Fibroblast of lung (primary cell): Measurements from ENCODE around the gene PCDHA1. TPM values are rescaled to one million over a fixed set of nuclear protein-coding genes. Genes with fewer than 3 reads are reported as not detected.

Experiments used
- DNase-seq, 2 donors: peaks; one replicate each; pipeline versions ENCODE4 v3.0.0 to v3.0.0-alpha.2; 2010; ENCODE audit warnings: low read depth in 2 of 2
- H2AFZ ChIP-seq: 2 replicates; pipeline ENCODE4 v1.5.1; 2012; ENCODE audit warnings: low read length, control low read depth, inconsistent platforms
- H3K27ac ChIP-seq: 2 replicates; pipeline ENCODE4 v1.5.1; 2011; ENCODE audit warnings: low read length, control low read depth; ENCODE audit not compliant: insufficient read depth
- H3K27me3 ChIP-seq: 2 replicates; pipeline ENCODE4 v1.5.1; 2011; ENCODE audit warnings: mild to moderate bottlenecking, low read length; ENCODE audit not compliant: control insufficient read depth, insufficient read depth
- H3K36me3 ChIP-seq: 2 replicates; pipeline ENCODE4 v1.5.1; 2011; ENCODE audit warnings: low read length; ENCODE audit not compliant: control insufficient read depth, insufficient read depth
- H3K4me1 ChIP-seq: 2 replicates; pipeline ENCODE4 v1.5.1; 2011; ENCODE audit warnings: low read length; ENCODE audit not compliant: control insufficient read depth, insufficient read depth; ENCODE audit errors: extremely low read depth
- H3K4me2 ChIP-seq: 2 replicates; pipeline ENCODE4 v1.5.1; 2011; ENCODE audit warnings: low read length, control low read depth; ENCODE audit not compliant: insufficient read depth; ENCODE audit errors: extremely low read depth
- H3K4me3 ChIP-seq, 4 experiments: fragments of 200-600 bp in 1 of 4; sonication (generic) in 1 of 4; replicated peaks in 1 of 4; 2 replicates each; pipeline ENCODE4 v1.5.1; 2011 to 2016; ENCODE audit warnings: low read length in 4 of 4, low read depth in 3 of 4, mild to moderate bottlenecking in 3 of 4, control low read depth in 2 of 4, inconsistent platforms in 1 of 4, mixed read lengths in 1 of 4; ENCODE audit not compliant: insufficient read depth in 1 of 4; ENCODE audit errors: control extremely low read depth in 1 of 4
- H3K79me2 ChIP-seq: 2 replicates; pipeline ENCODE4 v1.5.1; 2012; ENCODE audit warnings: mild to moderate bottlenecking, low read length, inconsistent platforms; ENCODE audit not compliant: control insufficient read depth, insufficient read depth
- H3K9ac ChIP-seq: 2 replicates; pipeline ENCODE4 v1.5.1; 2011; ENCODE audit warnings: mild to moderate bottlenecking, low read length, control low read depth; ENCODE audit not compliant: insufficient read depth
- H3K9me3 ChIP-seq: 2 replicates; pipeline ENCODE4 v1.5.1; 2012; ENCODE audit warnings: low read depth, low read length; ENCODE audit not compliant: control insufficient read depth, insufficient read depth
- H4K20me1 ChIP-seq: 2 replicates; pipeline ENCODE4 v1.5.1; 2011; ENCODE audit warnings: low read length; ENCODE audit not compliant: control insufficient read depth, insufficient read depth; ENCODE audit errors: extremely low read depth
- CTCF ChIP-seq, 2 donors: IDR thresholded peaks in 1 of 2; conservative IDR thresholded peaks in 1 of 2; 1 replicate in 1 of 2; 2 replicates in 1 of 2; pipeline ENCODE4 v1.5.1; 2011 to 2012; ENCODE audit warnings: low read length in 2 of 2, control low read depth in 1 of 2, inconsistent platforms in 1 of 2, low read depth in 1 of 2, mild to moderate bottlenecking in 1 of 2
- EZH2 ChIP-seq: IDR thresholded peaks from 2 replicates; pipeline ENCODE4 v1.5.1; 2012; ENCODE audit warnings: low read length, control low read depth, mild to moderate bottlenecking; ENCODE audit errors: missing control alignments
- polyA plus RNA-seq, 2 donors: library from polyadenylated mRNA; depleted of rRNA in 1 of 2; stranded (reverse) in 1 of 2; unstranded in 1 of 2; fragments of >200 nt; gene quantifications; 2 replicates each; pipeline ENCODE4 v1.2.1, GENCODE V29; 2011 to 2012; ENCODE audit warnings: missing spikeins in 1 of 2
- total RNA-seq: library from RNA; depleted of rRNA; stranded (reverse); fragments of >200 nt; gene quantifications from 2 replicates; pipeline ENCODE4 v1.2.1, GENCODE V29; 2014

PCDHA1 gene
- total and polyA plus RNA-seq, 2 donors (not counting 1 experiment from before 2014, with no cell fraction given) = under 0.01 to 0.12 TPM

GRCh38 chr5:140877262-140877581 is 91.3 kb downstream of the PCDHA1 start:
- H3K79me2 ChIP-seq = no peaks in the 10 kb centered on the region
- TF ChIP-seq EZH2 (no peak), CTCF (conservative IDR thresholded peaks at IDR 0.05 in 1 of 2, IDR thresholded peaks at IDR 0.05 in 1 of 2; ENCODE audit: low read depth in 1 of 2, low read length in 2 of 2) (no peak)
- H3K27ac ChIP-seq = no peak overlapping the region
- H3K9ac ChIP-seq = no peak overlapping the region
- no peak overlapping the region for H2AFZ ChIP-seq
- no peaks in the 10 kb centered on the region for H3K4me1 ChIP-seq
- H3K27me3 ChIP-seq = no peaks in the 10 kb centered on the region
- no peaks in the 10 kb centered on the region for H3K36me3 ChIP-seq
- H4K20me1 ChIP-seq = no peaks in the 10 kb centered on the region
- no peak for DNase-seq
- H3K4me2 ChIP-seq = no peak overlapping the region
- H3K4me3 ChIP-seq = no peak overlapping the region
- H3K9me3 ChIP-seq = peaks cover 2% of the 10 kb centered on the region

- Histone ChIP-seq H3K27ac (no peak within 1 kb of the TSS), H3K4me3 (no peak within 1 kb of the TSS), H3K4me2 (no peak within 1 kb of the TSS), H2AFZ (no peak within 1 kb of the TSS), H3K79me2 (no peaks in the 10 kb centered on the region), H3K27me3 (no peaks in the 10 kb centered on the region), H3K4me1 (no peaks in the 10 kb centered on the region), H3K9me3 (no peaks in the 10 kb centered on the region), H3K36me3 (no peaks in the 10 kb centered on the region), H3K9ac (no peak within 1 kb of the TSS), H4K20me1 (no peaks in the 10 kb centered on the region)
- DNase-seq = no peak
- TF ChIP-seq CTCF (conservative IDR thresholded peaks at IDR 0.05 in 1 of 2, IDR thresholded peaks at IDR 0.05 in 1 of 2; ENCODE audit: low read depth in 1 of 2, low read length in 2 of 2) = no peak
These were observed 96.1 kb downstream of the PCDHA1 start, which contains the start of gene PCDHA13 for GRCh38 chr5:140881889-140882590. Gene PCDHA13 (plus strand): TSS chr5:140882124. CDS start chr5:140882269, 145 bp downstream.

- TF ChIP-seq CTCF (conservative IDR thresholded peaks at IDR 0.05 in 1 of 2, IDR thresholded peaks at IDR 0.05 in 1 of 2; ENCODE audit: low read depth in 1 of 2, low read length in 2 of 2) = no peak
These were observed 96.6 kb downstream of the PCDHA1 start for GRCh38 chr5:140882591-140882899.

More at GRCh38 chr5:140882591-140882899, 96.6 kb downstream of the PCDHA1 start:
- no peaks in the 10 kb centered on the region for H3K27me3 ChIP-seq
- no peaks in the 10 kb centered on the region for H3K9me3 ChIP-seq
- no peak overlapping the region for H3K9ac ChIP-seq
- H4K20me1 ChIP-seq = no peaks in the 10 kb centered on the region
- no peak overlapping the region for H2AFZ ChIP-seq
- H3K4me2 ChIP-seq = no peak overlapping the region
- H3K27ac ChIP-seq = no peak overlapping the region
- no peak overlapping the region for H3K4me3 ChIP-seq
- no peaks in the 10 kb centered on the region for H3K4me1 ChIP-seq
- H3K36me3 ChIP-seq = no peaks in the 10 kb centered on the region
- no peak for DNase-seq
- H3K79me2 ChIP-seq = no peaks in the 10 kb centered on the region
